ENCODE results near the gene THEM5.

THEM5 gene

DNA sequence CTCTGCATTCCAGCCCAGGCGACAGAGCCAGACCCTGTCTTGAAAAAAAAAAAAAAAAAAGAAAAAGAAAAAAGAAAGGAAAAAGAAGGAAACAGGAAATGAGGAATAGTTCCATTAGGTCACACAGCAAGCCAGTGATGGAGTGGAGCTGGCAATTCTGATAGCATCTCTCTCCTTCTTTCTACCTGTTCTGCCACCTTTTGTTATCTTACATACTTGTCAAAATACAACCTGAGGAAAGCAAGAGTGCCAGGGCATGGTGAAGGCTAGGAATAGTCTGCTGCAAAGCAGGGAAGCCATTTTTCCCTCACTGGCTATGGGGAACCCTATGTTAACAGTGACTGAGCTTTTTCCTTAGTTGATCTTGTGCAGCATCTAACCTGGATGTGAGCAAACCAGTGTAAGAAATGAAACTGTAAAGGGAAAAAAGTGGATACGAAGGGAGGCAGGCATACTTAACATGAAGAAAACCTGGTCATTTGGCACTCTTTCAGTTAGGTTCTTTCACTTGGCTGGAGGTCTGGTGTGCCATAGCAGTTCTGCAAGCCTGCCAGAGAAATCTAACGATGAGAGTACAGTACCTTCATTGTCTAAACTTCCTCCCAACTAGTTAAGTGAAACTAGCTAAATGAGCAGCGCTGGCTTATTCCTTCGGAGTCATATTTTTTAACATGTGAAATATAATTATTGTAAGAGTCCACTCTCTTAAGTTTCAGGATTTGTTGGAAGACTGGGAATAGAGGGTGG is 17.9 kb upstream of the THEM5 start:
- no peaks in the 10 kb centered on the region for H3K27me3 ChIP-seq
- no peak overlapping the region for H3K27ac ChIP-seq
- no peaks in the 10 kb centered on the region for H4K20me1 ChIP-seq
- no peak overlapping the region for H3K9ac ChIP-seq
- H3K4me2 ChIP-seq, result peak overlapping the region in 2 of 11 experiments; percentile 14 to 68; a peak in 2 of 22 replicates
- no peaks in the 10 kb centered on the region for H3K9me3 ChIP-seq (replicated peaks in 1 of 11)
- H3K4me1 ChIP-seq, result peaks cover 15 to 45% (median 21%) of the 10 kb centered on the region in 10 experiments
- H3K36me3 ChIP-seq, result no peaks in the 10 kb centered on the region
- no peak overlapping the region for H3K4me3 ChIP-seq
- no peak for TF ChIP-seq Cebpa-rat (IDR thresholded peaks at IDR 0.05)

DNA sequence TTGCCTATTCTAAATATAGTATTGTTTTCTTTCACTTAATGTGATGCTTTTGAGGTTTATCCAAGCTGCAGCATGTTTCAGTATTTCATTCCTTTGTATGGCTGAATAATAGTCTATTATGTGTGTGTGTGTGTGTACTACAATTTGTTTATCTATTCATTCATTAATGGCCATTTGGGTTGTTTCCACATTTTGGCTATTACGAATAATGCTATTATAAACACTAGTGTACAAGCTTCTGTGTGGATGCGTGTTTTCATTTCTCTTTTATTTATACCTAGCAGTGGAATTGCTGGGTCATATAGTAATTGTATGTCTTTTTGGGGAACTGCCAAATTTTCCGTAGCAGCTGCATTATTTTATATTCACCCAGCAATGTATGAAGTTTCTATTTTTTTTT is 15.0 kb upstream of the THEM5 start:
- Histone ChIP-seq H3K9ac (no peak overlapping the region; a peak in 1 of 22 replicates), H3K4me2 (peak overlapping the region in 2 of 11 experiments; percentile 48 to 68; a peak in 4 of 22 replicates), H3K36me3 (no peaks in the 10 kb centered on the region), H3K4me3 (no peak overlapping the region), H3K27ac (peak overlapping the region in 2 of 11 experiments; percentile 66 to 72; a peak in 3 of 22 replicates), H3K4me1 (peaks cover 12 to 52% (median 18%) of the 10 kb centered on the region in 10 experiments), H4K20me1 (no peaks in the 10 kb centered on the region), H3K27me3 (no peaks in the 10 kb centered on the region), H3K9me3 (replicated peaks in 1 of 11) (no peaks in the 10 kb centered on the region)
- no peak for TF ChIP-seq Cebpa-rat (IDR thresholded peaks at IDR 0.05)

DNA sequence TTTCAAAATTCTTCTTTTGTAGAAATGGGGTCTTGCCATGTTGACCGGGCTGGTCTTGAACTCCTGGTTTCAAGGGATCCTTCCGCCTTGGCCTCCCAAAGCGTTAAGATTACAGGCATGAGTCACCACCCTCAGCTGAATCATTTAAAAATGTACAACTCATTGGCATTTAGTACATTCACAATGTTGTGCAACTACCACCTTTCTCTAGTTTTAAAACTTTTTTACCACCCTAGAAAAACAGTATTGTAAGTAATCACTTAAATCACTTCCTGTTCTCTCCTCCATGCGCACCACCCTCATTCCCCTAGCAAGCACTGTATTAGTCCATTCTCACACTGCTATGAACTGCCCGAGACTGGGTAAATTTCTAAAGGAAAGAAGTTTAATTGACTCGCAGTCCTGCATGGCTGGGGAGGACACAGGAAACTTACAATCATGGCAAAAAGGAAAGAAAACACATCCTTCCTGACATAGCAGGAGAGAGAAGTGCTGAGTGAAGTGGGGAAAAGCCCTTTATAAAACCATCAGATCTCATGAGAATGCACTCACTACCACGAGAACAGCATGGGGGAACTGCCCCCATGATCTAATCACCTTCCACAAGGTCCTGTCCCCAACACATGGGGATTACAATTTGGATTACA is 14.4 kb upstream of the THEM5 start:
- Histone ChIP-seq H3K27me3 (no peaks in the 10 kb centered on the region), H3K36me3 (no peaks in the 10 kb centered on the region), H3K4me1 (peaks cover 6 to 47% (median 12%) of the 10 kb centered on the region in 10 experiments), H3K9me3 (replicated peaks in 1 of 11) (no peaks in the 10 kb centered on the region), H3K27ac (peak overlapping the region in 2 of 11 experiments; percentile 66 to 72; a peak in 4 of 22 replicates), H3K4me2 (peak overlapping the region in 4 of 11 experiments; percentile 5 to 68 (median 42); a peak in 6 of 22 replicates), H4K20me1 (no peaks in the 10 kb centered on the region), H3K9ac (peak overlapping the region in 2 of 11 experiments; percentile 29 to 48; a peak in 2 of 22 replicates), H3K4me3 (no peak overlapping the region)
- TF ChIP-seq Cebpa-rat (IDR thresholded peaks at IDR 0.05), result peak in 1 of 11 experiments; percentile 12; a peak in 1 of 22 replicates

DNA sequence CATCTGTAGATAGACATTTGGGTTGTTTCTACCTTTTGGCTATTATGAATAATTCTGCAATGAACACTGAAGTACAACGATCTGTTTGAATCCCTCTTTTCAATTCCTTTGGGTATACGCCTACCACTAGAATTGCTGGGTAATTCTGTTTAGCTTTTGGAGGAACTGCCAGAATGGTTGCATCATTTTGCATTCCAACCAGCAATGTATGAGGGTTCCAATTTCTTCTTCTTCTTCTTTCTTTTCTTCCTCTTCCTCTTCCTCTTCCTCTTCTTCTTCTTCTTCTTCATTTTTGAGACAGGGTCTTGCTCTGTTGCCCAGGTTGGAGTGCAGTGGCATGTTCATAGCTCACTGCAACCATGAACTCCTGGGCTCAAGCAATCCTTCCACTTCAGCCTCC is 13.8 kb upstream of the THEM5 start:
- no peak for TF ChIP-seq Cebpa-rat (IDR thresholded peaks at IDR 0.05)
- Histone ChIP-seq H3K27ac (peak overlapping the region in 2 of 11 experiments; percentile 66 to 72; a peak in 4 of 22 replicates), H3K4me1 (peaks cover under 1 to 46% (median 6%) of the 10 kb centered on the region in 10 experiments; a peak in 19 of 20 replicates)

DNA sequence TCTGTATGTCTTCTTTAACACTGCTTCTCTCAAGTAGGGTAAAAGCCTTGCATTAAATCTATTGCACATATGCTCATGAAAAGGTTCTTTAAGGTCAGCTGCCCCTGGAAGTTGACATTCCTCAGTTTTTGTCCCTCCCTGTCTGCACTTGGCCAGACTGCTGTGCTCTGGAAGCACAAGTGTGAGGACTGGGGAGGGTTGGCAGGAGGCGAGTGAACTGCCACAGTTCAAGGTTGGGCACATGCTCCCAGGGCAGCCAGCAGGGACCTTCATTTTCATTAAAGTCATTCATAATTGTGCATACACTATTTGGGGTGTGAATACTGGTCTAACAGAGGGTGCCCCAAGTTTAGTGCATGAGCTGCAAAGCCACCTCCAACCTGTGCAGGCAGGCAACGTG is 10.9 kb upstream of the THEM5 start:
- Histone ChIP-seq H3K27ac (no peak overlapping the region), H3K36me3 (no peaks in the 10 kb centered on the region), H3K9me3 (replicated peaks in 1 of 11) (no peaks in the 10 kb centered on the region), H3K27me3 (no peaks in the 10 kb centered on the region), H3K9ac (no peak overlapping the region), H3K4me1 (peaks cover 13 to 55% (median 15%) of the 10 kb centered on the region in 10 experiments; a peak in 19 of 20 replicates), H4K20me1 (no peaks in the 10 kb centered on the region), H3K4me2 (peak overlapping the region in 1 of 11 experiments; percentile 35; a peak in 1 of 22 replicates), H3K4me3 (no peak overlapping the region)
- TF ChIP-seq Cebpa-rat (IDR thresholded peaks at IDR 0.05), result no peak

More for the DNA sequence above, 13.8 kb upstream of the THEM5 start:
- Histone ChIP-seq H3K27me3 (no peaks in the 10 kb centered on the region), H3K9ac (peak overlapping the region in 1 of 11 experiments; percentile 48; a peak in 1 of 22 replicates), H4K20me1 (no peaks in the 10 kb centered on the region), H3K4me2 (peak overlapping the region in 3 of 11 experiments; percentile 35 to 68 (median 48); a peak in 5 of 22 replicates), H3K9me3 (replicated peaks in 1 of 11) (no peaks in the 10 kb centered on the region), H3K36me3 (no peaks in the 10 kb centered on the region), H3K4me3 (no peak overlapping the region)

DNA sequence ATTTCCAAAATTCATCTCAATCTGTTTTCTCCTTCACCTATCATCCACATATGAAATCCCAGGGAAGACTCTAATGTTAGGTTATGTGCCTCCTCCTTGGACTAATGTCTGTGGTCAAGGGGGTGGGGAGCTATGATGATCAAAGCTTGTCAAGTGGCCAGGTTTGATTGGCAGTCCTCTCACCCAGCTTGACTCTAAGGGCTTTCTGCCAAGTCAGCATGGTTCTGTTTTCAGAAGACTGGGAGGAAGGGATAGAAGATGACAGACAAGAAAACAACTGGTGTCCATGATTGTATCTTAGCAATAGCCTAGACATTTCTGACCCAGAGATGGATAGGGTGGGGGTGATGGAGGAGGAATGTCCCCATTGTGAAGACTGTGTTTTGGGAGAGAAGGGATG is 9.1 kb upstream of the THEM5 start:
- Histone ChIP-seq H3K4me1 (peaks cover 14 to 63% (median 19%) of the 10 kb centered on the region in 10 experiments), H3K27ac (no peak overlapping the region), H3K36me3 (no peaks in the 10 kb centered on the region), H3K4me3 (no peak overlapping the region), H3K27me3 (no peaks in the 10 kb centered on the region), H3K9ac (no peak overlapping the region), H3K9me3 (replicated peaks in 1 of 11) (no peaks in the 10 kb centered on the region), H4K20me1 (no peaks in the 10 kb centered on the region), H3K4me2 (peak overlapping the region in 2 of 11 experiments; percentile 6 to 49; a peak in 2 of 22 replicates)
- TF ChIP-seq Cebpa-rat (IDR thresholded peaks at IDR 0.05), result no peak

DNA sequence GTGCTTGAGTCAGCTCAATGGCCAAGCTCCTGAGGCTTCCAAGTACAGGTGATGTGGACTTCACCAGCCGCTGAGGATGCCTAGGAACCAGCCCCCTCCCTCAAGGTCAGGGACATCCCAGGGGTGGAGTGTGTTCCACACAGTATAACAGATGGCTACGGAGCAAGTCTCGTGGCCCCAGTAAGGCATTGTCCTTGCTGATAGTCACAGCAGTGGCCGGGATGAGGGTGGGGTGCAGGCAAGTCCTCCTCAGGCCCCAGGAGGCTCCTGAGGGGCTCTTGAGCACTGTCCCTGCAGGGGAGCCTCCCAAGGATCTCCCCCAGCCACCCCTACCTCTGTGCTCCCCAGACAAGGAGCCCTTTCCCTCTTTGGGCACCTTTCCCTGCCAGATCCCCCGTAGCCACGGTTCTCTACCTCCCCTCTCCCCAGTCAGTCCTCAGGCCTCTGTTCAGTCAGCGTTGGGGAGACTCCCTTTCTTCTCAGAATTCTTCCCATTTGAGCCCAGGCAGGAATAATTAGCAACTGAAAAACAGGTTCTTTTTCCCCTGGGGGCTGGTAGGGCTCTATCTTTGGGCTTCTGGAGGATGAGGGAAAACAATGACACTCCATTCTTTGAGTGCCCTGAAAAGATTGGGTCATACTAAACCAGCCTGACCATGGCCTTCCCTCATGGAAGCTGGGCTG is 7.1 kb upstream of the THEM5 start:
- TF ChIP-seq Cebpa-rat (IDR thresholded peaks at IDR 0.05), result no peak
- peak overlapping the region; percentile 37 to 78 (median 65); a peak in 20 of 22 replicates for H3K4me2 ChIP-seq
- H3K9me3 ChIP-seq (replicated peaks in 1 of 11), result no peaks in the 10 kb centered on the region
- H3K27me3 ChIP-seq, result no peaks in the 10 kb centered on the region
- no peak overlapping the region for H3K27ac ChIP-seq
- H3K36me3 ChIP-seq, result no peaks in the 10 kb centered on the region
- H3K4me1 ChIP-seq, result peaks cover 14 to 66% (median 19%) of the 10 kb centered on the region in 10 experiments
- H3K4me3 ChIP-seq, result no peak overlapping the region
- no peaks in the 10 kb centered on the region for H4K20me1 ChIP-seq
- H3K9ac ChIP-seq, result no peak overlapping the region

DNA sequence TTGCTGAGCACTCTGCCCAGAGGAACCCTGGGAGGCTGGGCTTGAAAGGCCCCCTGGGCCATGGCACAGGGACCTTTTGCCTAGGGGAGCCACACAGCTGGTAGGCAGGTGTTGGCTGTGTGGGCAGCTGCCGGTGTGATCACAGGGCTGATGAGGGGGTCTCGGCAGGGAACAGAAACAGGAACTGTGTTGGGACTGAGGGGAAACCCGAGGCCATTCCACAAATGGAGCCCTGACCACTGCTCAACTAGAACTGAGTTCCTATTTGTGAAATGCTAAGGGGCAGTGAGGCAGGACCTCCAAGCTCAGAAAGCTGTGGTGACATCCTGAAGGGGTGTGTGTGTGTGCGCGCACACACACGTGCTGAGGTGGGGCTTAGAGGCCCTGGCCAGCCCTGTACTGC is 6.4 kb upstream of the THEM5 start:
- Histone ChIP-seq H3K4me2 (peak overlapping the region; percentile 37 to 78 (median 65)), H3K4me1 (peaks cover 14 to 71% (median 19%) of the 10 kb centered on the region in 10 experiments), H3K27ac (no peak overlapping the region), H3K4me3 (no peak overlapping the region), H4K20me1 (no peaks in the 10 kb centered on the region), H3K9ac (peak overlapping the region in 1 of 11 experiments; percentile 21; a peak in 1 of 22 replicates), H3K9me3 (replicated peaks in 1 of 11) (no peaks in the 10 kb centered on the region), H3K27me3 (no peaks in the 10 kb centered on the region), H3K36me3 (no peaks in the 10 kb centered on the region)
- no peak for TF ChIP-seq Cebpa-rat (IDR thresholded peaks at IDR 0.05)
